Measurements from ENCODE around the gene TAS2R46.

GRCh38 chr12:11081987-11082386 lies 19.9 kb upstream of the TAS2R46 start:
- TF ChIP-seq CTCF (IDR thresholded peaks at IDR 0.05): no peak
- no peak for TF ChIP-seq ZFX (IDR thresholded peaks at IDR 0.05; ENCODE audit: borderline replicate concordance)

All from 22Rv1 (cell line).